ACC112 (cell line): ENCODE results near the gene AMN1.
"Not testable (repeated sequence)": the region's sequence is repeated elsewhere in the genome, so short reads cannot be mapped to it uniquely, and the experiment has no call there.

Experiments used
- H2AFZ ChIP-seq: fragments of 200-600 bp; sonication (generic); one replicate; pipeline ENCODE4 v1.6.0; 2017; ENCODE audit warnings: antibody characterized with exemption, low read length; ENCODE audit not compliant: unreplicated experiment
- H3K27ac ChIP-seq: fragments of 200-600 bp; sonication (generic); 2 replicates; pipeline ENCODE4 v1.5.1; 2014; ENCODE audit warnings: low read depth, mild to moderate bottlenecking, antibody characterized with exemption, low read length, moderate library complexity
- H3K27me3 ChIP-seq: fragments of 200-600 bp; sonication (generic); 2 replicates; pipeline ENCODE4 v1.6.1; 2014; ENCODE audit warnings: mild to moderate bottlenecking, antibody characterized with exemption, low read length, moderate library complexity, mixed read lengths; ENCODE audit not compliant: insufficient read depth
- H3K36me3 ChIP-seq: fragments of 200-600 bp; sonication (generic); 2 replicates; pipeline ENCODE4 v1.6.1; 2016; ENCODE audit warnings: mild to moderate bottlenecking, antibody characterized with exemption, low read length, moderate library complexity, mixed read lengths; ENCODE audit not compliant: insufficient read depth
- H3K4me1 ChIP-seq: fragments of 200-600 bp; sonication (generic); one replicate; pipeline ENCODE4 v1.6.1; 2016; ENCODE audit warnings: low read length, mixed read lengths; ENCODE audit not compliant: insufficient read depth, unreplicated experiment, control insufficient read depth
- H3K4me3 ChIP-seq: fragments of 200-600 bp; sonication (generic); 2 replicates; pipeline ENCODE4 v1.5.1; 2014; ENCODE audit warnings: mild to moderate bottlenecking, low read depth, low read length
- H3K79me2 ChIP-seq: fragments of 200-600 bp; sonication (generic); one replicate; pipeline ENCODE4 v1.6.0; 2016; ENCODE audit warnings: low read length; ENCODE audit not compliant: control insufficient read depth, unreplicated experiment, insufficient read depth

The AMN1 gene

GRCh38 chr12:31685801-31686200 lies 43.0 kb downstream of the AMN1 start:
- no peaks in the 10 kb centered on the region for H3K27me3 ChIP-seq
- peaks cover 3% of the 10 kb centered on the region; the same call in 1 of the 2 replicates for H3K36me3 ChIP-seq
- no peak overlapping the region for H3K27ac ChIP-seq
- no peaks in the 10 kb centered on the region for H3K4me1 ChIP-seq
- no peaks in the 10 kb centered on the region for H3K79me2 ChIP-seq
- H3K4me3 ChIP-seq: no peak overlapping the region
- H2AFZ ChIP-seq: no peak overlapping the region

GRCh38 chr12:31682136-31682962 lies 46.5 kb downstream of the AMN1 start:
- H3K36me3 ChIP-seq: peaks cover 3% of the 10 kb centered on the region; the same call in 1 of the 2 replicates
- no peak overlapping the region for H3K4me3 ChIP-seq
- H3K27ac ChIP-seq: no peak overlapping the region
- H3K27me3 ChIP-seq: no peaks in the 10 kb centered on the region
- H3K4me1 ChIP-seq: peaks cover 5% of the 10 kb centered on the region
- H3K79me2 ChIP-seq: no peaks in the 10 kb centered on the region
- no peak overlapping the region for H2AFZ ChIP-seq

GRCh38 chr12:31672521-31672920 lies 56.3 kb downstream of the AMN1 start:
- Histone ChIP-seq H3K27ac (no peak overlapping the region), H3K36me3 (peaks cover 8% of the 10 kb centered on the region; the same call in 1 of the 2 replicates), H3K79me2 (no peaks in the 10 kb centered on the region)

DNA sequence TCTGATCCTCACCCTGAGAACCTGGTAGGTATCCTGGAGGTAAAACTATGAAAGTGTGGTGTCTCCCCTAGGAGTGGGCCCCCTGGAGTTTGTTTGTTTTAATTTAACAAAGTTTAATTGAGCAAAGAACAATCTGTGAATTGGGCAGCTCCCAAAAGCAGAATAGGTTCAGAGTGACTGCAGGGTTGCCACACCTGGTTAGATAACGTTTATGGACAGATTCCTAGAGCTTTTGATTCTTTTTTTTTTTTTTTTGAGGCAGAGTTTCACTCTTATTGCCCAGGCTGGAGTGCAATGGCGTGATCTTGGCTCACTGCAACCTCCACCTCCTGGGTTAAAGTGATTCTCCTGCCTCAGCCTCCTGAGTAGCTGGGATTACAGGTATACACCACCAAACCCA lies 59.2 kb downstream of the AMN1 start:
- H3K27ac ChIP-seq, H2AFZ ChIP-seq, H3K27me3 ChIP-seq, H3K4me1 ChIP-seq, H3K4me3 ChIP-seq, H3K79me2 ChIP-seq, H3K36me3 ChIP-seq: not testable (repeated sequence)

More at GRCh38 chr12:31672521-31672920, 56.3 kb downstream of the AMN1 start:
- H3K4me3 ChIP-seq: no peak overlapping the region
- peaks cover 2% of the 10 kb centered on the region for H3K4me1 ChIP-seq
- no peak overlapping the region for H2AFZ ChIP-seq
- H3K27me3 ChIP-seq: no peaks in the 10 kb centered on the region

GRCh38 chr12:31669020-31669419 lies 59.8 kb downstream of the AMN1 start:
- Histone ChIP-seq H2AFZ (no peak overlapping the region), H3K27ac (no peak overlapping the region), H3K4me1 (no peaks in the 10 kb centered on the region), H3K79me2 (no peaks in the 10 kb centered on the region), H3K27me3 (no peaks in the 10 kb centered on the region), H3K4me3 (no peak overlapping the region), H3K36me3 (peaks cover 8% of the 10 kb centered on the region; the same call in 1 of the 2 replicates)

GRCh38 chr12:31664038-31664437 lies 64.8 kb downstream of the AMN1 start:
- H3K36me3 ChIP-seq: peaks cover 3% of the 10 kb centered on the region; the same call in 1 of the 2 replicates
- no peaks in the 10 kb centered on the region for H3K79me2 ChIP-seq
- H3K4me3 ChIP-seq: no peak overlapping the region
- no peak overlapping the region for H2AFZ ChIP-seq
- H3K4me1 ChIP-seq: no peaks in the 10 kb centered on the region
- H3K27ac ChIP-seq: no peak overlapping the region
- no peaks in the 10 kb centered on the region for H3K27me3 ChIP-seq

DNA sequence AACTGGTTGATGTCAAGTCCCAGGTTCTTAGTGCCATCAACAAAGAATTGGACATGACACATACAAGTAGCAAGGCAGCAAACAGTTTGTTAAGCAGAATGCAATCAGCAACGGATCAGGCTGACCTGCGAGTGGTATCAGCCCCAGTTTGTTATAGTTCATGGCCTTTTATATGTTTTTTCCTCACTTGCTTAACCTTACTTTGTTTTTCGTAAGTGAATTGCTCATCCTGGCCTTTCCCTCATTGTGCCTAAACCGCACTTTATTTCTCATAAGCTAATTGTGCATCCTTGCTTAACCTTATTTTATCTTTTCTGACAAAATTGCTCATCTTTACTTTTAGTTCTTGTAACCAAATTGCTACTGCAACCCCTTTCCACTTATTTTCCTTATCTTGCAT lies 65.2 kb downstream of the AMN1 start:
- no peak overlapping the region for H2AFZ ChIP-seq
- H3K27ac ChIP-seq: no peak overlapping the region
- no peak overlapping the region for H3K4me3 ChIP-seq
- H3K36me3 ChIP-seq: no peaks in the 10 kb centered on the region
- H3K79me2 ChIP-seq: no peaks in the 10 kb centered on the region
- no peaks in the 10 kb centered on the region for H3K27me3 ChIP-seq
- peaks cover under 1% of the 10 kb centered on the region for H3K4me1 ChIP-seq

DNA sequence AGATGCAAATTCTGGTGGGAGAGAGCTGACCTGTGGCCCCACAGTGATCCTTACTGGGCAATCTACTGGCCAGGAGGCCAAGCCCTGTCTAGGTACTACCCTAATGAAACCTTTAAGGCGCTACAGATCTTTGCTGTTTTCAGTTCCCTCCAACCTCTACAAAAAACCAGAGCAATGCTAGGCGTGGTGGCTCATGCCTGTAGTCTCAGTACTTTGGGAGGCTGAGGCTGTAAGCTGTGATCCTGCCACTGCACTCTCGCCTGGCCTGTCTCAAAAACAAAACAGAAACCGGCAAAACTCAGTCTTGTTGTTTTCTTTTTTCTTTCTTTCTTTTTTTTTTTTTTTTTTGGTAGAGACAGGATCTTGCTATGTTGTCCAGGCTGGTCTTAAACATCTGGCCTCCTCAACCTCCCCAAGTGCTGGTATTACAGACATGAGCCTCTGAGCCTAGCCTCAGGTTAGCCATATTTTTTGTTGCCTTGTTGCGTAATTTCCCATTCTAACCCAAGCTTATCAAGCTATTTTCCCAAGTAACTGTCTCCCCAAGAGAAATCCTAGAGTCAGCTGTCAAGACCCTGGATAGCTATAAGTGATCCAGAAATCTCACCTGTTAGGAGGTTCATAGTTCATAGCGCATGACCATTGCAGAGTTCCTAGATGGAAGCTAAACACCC lies 66.5 kb downstream of the AMN1 start:
- H3K27ac ChIP-seq: no peak overlapping the region

DNA sequence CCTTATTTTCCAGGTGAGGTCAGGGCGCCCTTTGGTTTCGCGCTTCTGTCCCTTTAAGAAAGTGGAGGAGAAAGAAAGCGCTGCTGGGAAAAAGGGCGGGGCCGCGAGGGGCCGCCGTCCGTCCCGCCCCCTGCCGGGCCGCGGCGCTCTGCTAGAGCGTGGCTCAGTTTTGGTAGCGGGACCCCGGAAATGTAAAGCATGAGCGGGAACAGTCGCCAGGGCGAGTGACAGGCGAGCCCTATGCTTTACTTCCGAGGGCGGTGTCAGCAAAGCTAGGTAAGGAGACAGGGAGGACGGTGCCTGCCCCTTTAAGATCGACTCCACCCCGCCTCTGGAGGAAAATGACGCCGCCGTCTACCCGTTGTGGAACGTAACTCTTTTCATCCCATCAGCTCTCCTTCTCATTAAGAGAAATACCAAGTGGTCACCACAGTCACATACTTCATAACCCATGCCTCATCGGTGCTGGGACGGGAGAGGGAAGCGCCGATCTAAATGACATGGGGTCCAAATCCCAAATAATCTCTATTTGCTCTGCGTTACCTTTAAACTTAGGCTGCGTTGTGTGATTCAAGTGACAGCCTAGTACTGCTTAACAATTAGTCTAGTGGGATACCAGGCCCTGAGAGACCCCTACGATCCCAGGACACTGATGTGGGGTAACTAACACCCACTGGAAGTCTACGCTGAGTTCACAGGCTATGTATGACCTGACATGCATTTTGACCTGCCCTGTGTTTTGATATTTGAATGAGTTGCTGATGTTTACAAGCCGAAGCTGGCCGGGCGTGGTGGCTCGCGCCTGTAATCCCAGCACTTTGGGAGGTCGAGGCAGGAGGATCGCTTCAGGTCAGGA lies 69.5 kb downstream of the AMN1 start, which contains the start of gene ETFBKMT:
Gene ETFBKMT, plus strand, starts transcription at position 602 of the 856 bp plus-strand sequence. CDS start 2,266 bp downstream, outside the sequence.
- Histone ChIP-seq H3K27me3 (no peaks in the 10 kb centered on the region), H2AFZ (peak within 1 kb of the TSS; percentile 99), H3K4me3 (peak within 1 kb of the TSS; percentile 96), H3K36me3 (no peaks in the 10 kb centered on the region), H3K27ac (peak within 1 kb of the TSS; percentile 69), H3K4me1 (peaks cover 4% of the 10 kb centered on the region), H3K79me2 (no peaks in the 10 kb centered on the region)

More for the DNA sequence above, 66.5 kb downstream of the AMN1 start:
- Histone ChIP-seq H3K79me2 (no peaks in the 10 kb centered on the region), H3K4me1 (peaks cover 4% of the 10 kb centered on the region), H2AFZ (no peak overlapping the region), H3K4me3 (no peak overlapping the region), H3K27me3 (no peaks in the 10 kb centered on the region), H3K36me3 (no peaks in the 10 kb centered on the region)

- no peaks in the 10 kb centered on the region for H3K36me3 ChIP-seq
- peaks cover 4% of the 10 kb centered on the region for H3K4me1 ChIP-seq
- peak overlapping the region; percentile 69; the same call in 1 of the 2 replicates for H3K27ac ChIP-seq
- peak overlapping the region; percentile 99 for H2AFZ ChIP-seq
- no peaks in the 10 kb centered on the region for H3K27me3 ChIP-seq
- H3K4me3 ChIP-seq: peak overlapping the region; percentile 96
- H3K79me2 ChIP-seq: no peaks in the 10 kb centered on the region
These were observed 70.2 kb downstream of the AMN1 start for GRCh38 chr12:31658471-31659086.
